Measurements from ENCODE around the gene CDH4.

GRCh38 chr20:61404303-61404702, 152.2 kb downstream of the CDH4 start:
- TF ChIP-seq CREB1 (IDR thresholded peaks at IDR 0.05; ENCODE audit: low read depth) (no peak), REST (IDR thresholded peaks at IDR 0.05; ENCODE audit: low read depth) (no peak), YY1 (IDR thresholded peaks at IDR 0.05; ENCODE audit: low read depth) (no peak), TEAD4 (IDR thresholded peaks at IDR 0.05) (no peak), RAD21 (IDR thresholded peaks at IDR 0.05; ENCODE audit: low read depth) (no peak), TAF1 (IDR thresholded peaks at IDR 0.05; ENCODE audit: low read depth) (no peak), USF1 (IDR thresholded peaks at IDR 0.05) (no peak), ZBTB7A (IDR thresholded peaks at IDR 0.05; ENCODE audit: low read depth) (no peak), CEBPB (IDR thresholded peaks at IDR 0.05) (no peak)

All from Ishikawa (cell line).